Endodermal cell (in vitro differentiated cells): Measurements from ENCODE around the gene NID2. TPM values are rescaled to one million over a fixed set of nuclear protein-coding genes. Genes with fewer than 3 reads are reported as not detected.

Experiments
- DNase-seq: peaks from one replicate; pipeline ENCODE4 v3.0.0-alpha.2; 2017
- H3K27ac ChIP-seq: 2 replicates; pipeline ENCODE4 v1.5.1; 2013; ENCODE audit warnings: mild to moderate bottlenecking, low read depth, low read length, moderate library complexity
- H3K27me3 ChIP-seq: 2 replicates; pipeline ENCODE4 v1.6.1; 2013; ENCODE audit warnings: mild to moderate bottlenecking, low read length, moderate library complexity; ENCODE audit not compliant: insufficient read depth, control insufficient read depth, poor library complexity, severe bottlenecking
- H3K36me3 ChIP-seq: 2 replicates; pipeline ENCODE4 v1.7.0; 2013; ENCODE audit warnings: mild to moderate bottlenecking, low read length, moderate library complexity; ENCODE audit not compliant: control insufficient read depth, insufficient read depth
- H3K4me1 ChIP-seq: one replicate; pipeline ENCODE4 v1.7.0; 2013; ENCODE audit warnings: low read length; ENCODE audit not compliant: control insufficient read depth, insufficient read depth
- H3K4me3 ChIP-seq: 2 replicates; pipeline ENCODE4 v1.5.1; 2013; ENCODE audit warnings: mild to moderate bottlenecking, low read length, moderate library complexity
- H3K9ac ChIP-seq: 2 replicates; pipeline ENCODE4 v1.6.1; 2013; ENCODE audit warnings: mild to moderate bottlenecking, low read length, moderate library complexity; ENCODE audit not compliant: poor library complexity, severe bottlenecking; ENCODE audit errors: extremely low read depth
- H3K9me3 ChIP-seq: 2 replicates; pipeline ENCODE4 v1.6.1; 2013; ENCODE audit warnings: mild to moderate bottlenecking, low read length, moderate library complexity; ENCODE audit not compliant: control insufficient read depth
- H3K27ac Mint-ChIP-seq: 2 replicates; pipeline ENCODE4 v1.8.0; 2020; ENCODE audit warnings: mixed read lengths
- H3K27me3 Mint-ChIP-seq: 2 replicates; pipeline ENCODE4 v1.8.0; 2021; ENCODE audit warnings: mild to moderate bottlenecking, mixed read lengths; ENCODE audit not compliant: insufficient read depth
- H3K36me3 Mint-ChIP-seq: 2 replicates; pipeline ENCODE4 v1.8.0; 2020; ENCODE audit warnings: low read depth, mixed read lengths
- H3K4me1 Mint-ChIP-seq: 2 replicates; pipeline ENCODE4 v1.8.0; 2020; ENCODE audit warnings: mixed read lengths
- H3K4me3 Mint-ChIP-seq: 2 replicates; pipeline ENCODE4 v1.8.0; 2020; ENCODE audit warnings: mild to moderate bottlenecking, moderate library complexity, mixed read lengths
- H3K9me3 Mint-ChIP-seq: 2 replicates; pipeline ENCODE4 v1.8.0; 2020; ENCODE audit warnings: mild to moderate bottlenecking, mixed read lengths
- CTCF ChIP-seq: fragments of 200-600 bp; sonication (generic); conservative IDR thresholded peaks from 2 replicates; pipeline ENCODE4 v1.5.0; 2021; ENCODE audit warnings: antibody characterized with exemption, mild to moderate bottlenecking
- WGBS, 2 experiments: methylation state at CpG; one replicate each; pipeline versions ENCODE4 v1.1.5 to v1.1.7; 2013; ENCODE audit warnings: missing lambda C conversion rate in 2 of 2, mixed read lengths in 1 of 2; ENCODE audit not compliant: insufficient coverage in 1 of 2, insufficient read length in 1 of 2; 5-methylcytosine and 5-hydroxymethylcytosine counted together
- total RNA-seq, 2 donors: library from RNA; stranded (reverse); fragmentation: NEBNext Ultra II Directional in 1 of 2; extraction: Animal tissue kit (Norgen Biotek cat#: 25700) in 1 of 2; gene quantifications; 2 replicates in 1 of 2; 3 replicates in 1 of 2; pipeline ENCODE4 v1.2.1, GENCODE V29; 2021

The NID2 gene
- total RNA-seq, 2 donors from 2014 or later: 1.7 to 2.9 TPM

- Histone ChIP-seq H3K4me1 (peaks cover 5% of the 10 kb centered on the region), H3K9ac (no peak overlapping the region), H3K4me3 (no peak overlapping the region), H3K27ac (no peak overlapping the region), H3K36me3 (no peaks in the 10 kb centered on the region), H3K27me3 (no peaks in the 10 kb centered on the region), H3K9me3 (peaks cover 15% of the 10 kb centered on the region)
- 90 to 93% methylated on average over 2 to 8 of the region's 8 CpGs for WGBS, 2 experiments
- Mint-ChIP-seq H3K4me1 (peaks cover 30% of the 10 kb centered on the region), H3K9me3 (peaks cover 7% of the 10 kb centered on the region), H3K27ac (no peak overlapping the region), H3K4me3 (no peak overlapping the region), H3K27me3 (no peaks in the 10 kb centered on the region), H3K36me3 (no peaks in the 10 kb centered on the region)
- no peak for TF ChIP-seq CTCF
- DNase-seq: no peak
Observed at GRCh38 chr14:52026017-52026660, 42.7 kb downstream of the NID2 start.

GRCh38 chr14:52025310-52025709, 43.5 kb downstream of the NID2 start:
- peaks cover 7% of the 10 kb centered on the region for H3K4me1 ChIP-seq
- no peak overlapping the region for H3K9ac ChIP-seq
- no peak overlapping the region for H3K27ac ChIP-seq
- H3K4me3 ChIP-seq: no peak overlapping the region
- no peaks in the 10 kb centered on the region for H3K27me3 ChIP-seq
- H3K36me3 ChIP-seq: no peaks in the 10 kb centered on the region
- Mint-ChIP-seq H3K9me3 (peaks cover 7% of the 10 kb centered on the region), H3K36me3 (no peaks in the 10 kb centered on the region), H3K27me3 (no peaks in the 10 kb centered on the region), H3K4me3 (no peak overlapping the region), H3K4me1 (peaks cover 38% of the 10 kb centered on the region), H3K27ac (no peak overlapping the region)
- H3K9me3 ChIP-seq: peaks cover 15% of the 10 kb centered on the region
- TF ChIP-seq CTCF: no peak
- no peak for DNase-seq

GRCh38 chr14:52023518-52023917, 45.3 kb downstream of the NID2 start:
- peaks cover 8% of the 10 kb centered on the region for H3K4me1 ChIP-seq
- H3K4me3 ChIP-seq: no peak overlapping the region
- H3K9ac ChIP-seq: no peak overlapping the region
- H3K36me3 ChIP-seq: no peaks in the 10 kb centered on the region
- no peak overlapping the region for H3K27ac ChIP-seq
- H3K4me1 Mint-ChIP-seq: peaks cover 45% of the 10 kb centered on the region
- TF ChIP-seq CTCF: no peak
- no peak overlapping the region for H3K4me3 Mint-ChIP-seq
- H3K27ac Mint-ChIP-seq: no peak overlapping the region
- H3K27me3 Mint-ChIP-seq: no peaks in the 10 kb centered on the region
- H3K9me3 Mint-ChIP-seq: peaks cover 7% of the 10 kb centered on the region
- DNase-seq: no peak
- no peaks in the 10 kb centered on the region for H3K27me3 ChIP-seq
- H3K9me3 ChIP-seq: peaks cover 15% of the 10 kb centered on the region
- 100% methylated on average over 1 of the region's 1 CpG; no CpG with 5 or more reads in 1 of the 2 experiments for WGBS, 2 experiments
- no peaks in the 10 kb centered on the region for H3K36me3 Mint-ChIP-seq
